ENCODE results near the gene CENPS. TPM values are rescaled to one million over a fixed set of nuclear protein-coding genes. Genes with fewer than 3 reads are reported as not detected.

The CENPS gene
- total and polyA plus RNA-seq, 9 of the 15 experiments (the other 6 are each of a cell fraction or from before 2014, with no cell fraction given), result 10.2 to 36.0 (median 26.0) TPM

GRCh38 chr1:10459184-10459583 is 29.0 kb downstream of the CENPS start (continued):
- no peak for TF ChIP-seq ARID3B (CRISPR knock-in tag; IDR thresholded peaks at IDR 0.05; ENCODE audit: borderline replicate concordance)
- TF ChIP-seq IRF2 (CRISPR knock-in tag; IDR thresholded peaks at IDR 0.05), result no peak
- no peak for TF ChIP-seq PHF21A (IDR thresholded peaks at IDR 0.05; ENCODE audit: borderline replicate concordance, low read depth)
- TF ChIP-seq ZNF24 (IDR thresholded peaks at IDR 0.05), result no peak
- no peak for TF ChIP-seq ZNF384 (IDR thresholded peaks at IDR 0.05; ENCODE audit: low read depth, low read length)
- TF ChIP-seq DACH1 (IDR thresholded peaks at IDR 0.05; ENCODE audit: partially characterized antibody), result peak; percentile 48
- no peak for TF ChIP-seq ZNF165 (CRISPR knock-in tag; IDR thresholded peaks at IDR 0.05; ENCODE audit: borderline replicate concordance)
- no peak for TF ChIP-seq NR0B1 (IDR thresholded peaks at IDR 0.05; ENCODE audit: partially characterized antibody)
- TF ChIP-seq HLTF (IDR thresholded peaks at IDR 0.05), result no peak
- no peak for TF ChIP-seq DEAF1 (CRISPR knock-in tag; IDR thresholded peaks at IDR 0.05)
- TF ChIP-seq CREBBP (IDR thresholded peaks at IDR 0.05; ENCODE audit: low read depth, low read length), result no peak
- TF ChIP-seq ZNF431 (CRISPR knock-in tag; IDR thresholded peaks at IDR 0.05), result no peak
- no peak for TF ChIP-seq NEUROD1 (IDR thresholded peaks at IDR 0.05; ENCODE audit: borderline replicate concordance, low read depth, low read length, partially characterized antibody)
- TF ChIP-seq FOXJ3 (CRISPR knock-in tag; IDR thresholded peaks at IDR 0.05), result no peak
- no peak for TF ChIP-seq SIN3A (IDR thresholded peaks at IDR 0.05; ENCODE audit: borderline replicate concordance in 2 of 2, control insufficient read depth in 1 of 2, low read depth in 2 of 2, low read length in 2 of 2)
- 0 out of 2 replicates have a peak, but pooled peaks have one; percentile 8 for TF ChIP-seq STAT5A (IDR thresholded peaks at IDR 0.05; ENCODE audit: borderline replicate concordance, low read length)
- 0 out of 4 replicates have a peak, but pooled peaks of 1 of the 2 experiments have one; percentile 12 for TF ChIP-seq NRF1 (conservative IDR thresholded peaks at IDR 0.05 in 1 of 2, IDR thresholded peaks at IDR 0.05 in 1 of 2)
- no peak; the same call in 1 of the 2 replicates for TF ChIP-seq NFATC3 (IDR thresholded peaks at IDR 0.05)
- no peak for TF ChIP-seq ZNF717 (CRISPR knock-in tag; IDR thresholded peaks at IDR 0.05)
- TF ChIP-seq HES1 (IDR thresholded peaks at IDR 0.05; ENCODE audit: low read depth), result no peak
- TF ChIP-seq MAFK (IDR thresholded peaks at IDR 0.05; ENCODE audit: low read length), result peak; percentile 95
- no peak for TF ChIP-seq ZNF75A (CRISPR knock-in tag; IDR thresholded peaks at IDR 0.05)
- no peak for TF ChIP-seq ZNF584 (CRISPR knock-in tag; IDR thresholded peaks at IDR 0.05; ENCODE audit: low read depth)

Data from K562 (cell line).